GM12873 (cell line): ENCODE data around the gene SDHC.

Source experiments
- CTCF ChIP-seq: IDR thresholded peaks from 2 replicates; pipeline ENCODE4 v1.5.1; 2012; ENCODE audit warnings: low read depth, mild to moderate bottlenecking, moderate library complexity, low read length, control low read depth; ENCODE audit not compliant: insufficient read depth; ENCODE audit errors: missing control alignments

The SDHC gene

DNA sequence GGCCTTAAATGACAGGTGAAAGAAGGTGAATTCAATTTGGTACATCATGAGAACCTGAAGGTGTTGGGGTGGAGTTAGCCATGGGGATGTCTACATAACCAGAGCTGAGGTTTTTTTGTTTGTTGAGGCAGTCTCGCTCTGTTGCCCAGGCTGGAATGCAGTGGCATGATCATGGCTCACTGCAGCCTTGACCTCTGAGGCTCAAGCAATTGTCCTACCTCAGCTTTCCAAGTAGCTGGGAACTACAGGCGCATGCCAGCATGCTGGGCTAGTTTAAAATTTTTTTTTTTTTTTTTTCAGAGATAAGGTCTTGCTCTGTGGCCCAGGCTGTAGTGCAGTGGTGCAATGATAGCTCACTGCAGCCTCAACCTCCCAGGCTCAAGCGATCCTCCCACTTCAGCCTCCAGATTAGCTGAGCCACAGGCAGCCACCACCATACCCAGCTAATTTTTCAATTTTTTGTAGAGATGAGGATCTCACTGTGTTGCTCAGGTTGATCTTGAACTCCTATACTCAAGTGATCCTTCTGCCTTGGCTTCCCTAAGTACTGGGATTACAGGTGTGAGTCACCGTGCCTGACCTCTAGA is 2.5 kb upstream of the SDHC start:
- no peak for TF ChIP-seq CTCF

DNA sequence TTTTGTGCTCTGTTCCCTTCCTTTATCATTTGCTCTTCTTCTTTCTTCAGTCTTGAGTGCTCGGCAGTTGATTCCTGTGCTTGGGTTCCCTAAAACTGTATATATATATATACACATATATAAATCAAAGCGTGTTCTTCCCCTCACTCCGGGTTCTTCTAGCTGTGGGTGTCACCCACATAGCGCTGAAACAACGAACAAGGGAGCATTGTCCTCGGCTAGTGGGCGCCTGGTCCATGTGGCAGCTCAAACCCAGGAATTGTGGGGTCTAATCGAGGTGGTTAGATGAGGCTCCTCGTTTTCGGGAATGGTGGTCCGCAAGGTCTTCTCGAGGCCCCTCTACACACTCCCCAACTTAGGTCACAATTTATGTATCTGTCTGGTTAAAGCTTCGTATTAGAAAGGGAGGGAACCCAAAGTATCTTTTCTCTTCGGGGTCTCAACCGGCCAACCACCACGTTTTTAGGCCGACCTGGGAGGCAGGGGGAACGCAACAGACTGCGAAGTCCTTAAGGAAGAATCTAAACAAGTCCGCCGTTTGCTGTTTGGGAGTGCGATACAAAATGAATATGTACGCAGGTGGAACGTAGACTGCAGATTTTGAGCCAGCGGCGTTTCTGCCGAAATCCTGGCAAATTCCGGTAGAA is 504 bp upstream of the SDHC start:
- TF ChIP-seq CTCF: no peak

DNA sequence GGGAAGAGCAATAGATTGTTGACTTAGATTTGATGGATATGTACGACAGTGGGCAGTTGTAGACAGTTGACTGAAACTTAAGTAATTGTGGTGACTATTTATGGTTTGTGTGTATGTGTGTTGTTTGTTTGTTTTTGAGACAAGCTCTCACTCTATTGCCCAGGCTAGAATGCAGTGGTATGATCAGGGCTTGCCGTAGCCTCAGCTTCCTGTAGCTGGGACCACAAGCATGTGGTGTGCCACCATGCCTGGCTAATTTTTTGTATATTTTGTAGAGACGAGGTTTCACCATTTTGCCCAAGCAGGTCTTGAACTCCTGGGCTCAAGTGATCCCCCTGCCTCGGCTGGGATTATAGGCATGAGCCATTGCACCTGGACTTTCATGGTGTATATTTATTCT is 9.8 kb downstream of the SDHC start:
- TF ChIP-seq CTCF: no peak

DNA sequence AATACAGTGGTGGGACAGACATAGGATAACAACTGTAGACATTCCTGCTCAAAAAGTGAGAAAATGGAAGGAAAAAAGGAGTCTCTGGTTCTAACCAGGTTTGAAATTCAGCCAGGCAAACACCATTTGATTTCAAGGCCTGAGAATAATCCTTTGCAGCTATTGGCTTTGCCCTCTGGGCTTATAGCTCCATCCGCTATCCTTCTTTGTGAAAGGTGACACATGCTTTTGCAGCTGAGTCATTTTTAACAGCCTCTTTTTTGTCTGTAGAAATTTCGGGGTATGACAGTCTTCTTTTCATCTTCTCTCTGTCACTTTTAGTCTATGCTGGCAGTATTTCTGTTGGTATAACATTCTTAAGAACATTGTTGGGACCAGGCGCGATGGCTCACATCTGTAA is 16.2 kb downstream of the SDHC start:
- no peak for TF ChIP-seq CTCF

- no peak for TF ChIP-seq CTCF
These were observed 19.0 kb downstream of the SDHC start for GRCh38 chr1:161333166-161333565.

DNA sequence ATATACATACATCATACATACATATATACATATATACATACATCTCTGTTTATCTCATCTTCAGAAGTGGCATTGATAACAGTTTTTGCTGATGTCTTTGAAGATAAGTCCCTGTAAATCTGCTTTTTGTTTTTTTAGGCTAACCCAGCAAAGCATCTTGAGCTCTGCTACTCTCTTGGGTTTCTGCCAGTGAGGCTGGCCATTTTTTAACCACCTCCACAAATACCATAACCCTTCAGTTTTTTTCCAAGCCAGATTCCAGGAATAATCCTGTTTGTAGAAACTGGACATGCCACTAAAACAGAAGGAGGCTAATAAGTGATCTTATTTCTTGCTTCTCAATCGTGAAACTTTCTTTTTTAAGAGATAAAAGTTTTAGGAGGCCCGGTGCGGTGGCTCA is 21.6 kb downstream of the SDHC start:
- TF ChIP-seq CTCF: no peak

- no peak for TF ChIP-seq CTCF
These were observed 28.0 kb downstream of the SDHC start for GRCh38 chr1:161342177-161342576.
